Measurements from ENCODE around the gene ZNF385A. TPM values are rescaled to one million over a fixed set of nuclear protein-coding genes. Genes with fewer than 3 reads are reported as not detected.

Gene ZNF385A
- total RNA-seq, 1 donor from 2014 or later: 7.1 TPM

GRCh38 chr12:54394281-54394719 is 9.8 kb upstream of the ZNF385A start:
- Histone ChIP-seq H3K27me3 (ENCODE audit: low read depth) (no peaks in the 10 kb centered on the region), H3K4me1 (peaks cover 27% of the 10 kb centered on the region), H3K4me3 (no peak overlapping the region), H3K36me3 (peaks cover 52% of the 10 kb centered on the region), H3K9me3 (replicated peaks) (no peaks in the 10 kb centered on the region), H3K27ac (replicated peaks) (no peak overlapping the region)
- no peak for DNase-seq
- peak; percentile 81 for TF ChIP-seq CTCF (IDR thresholded peaks at IDR 0.05; ENCODE audit: borderline replicate concordance)
- intact Hi-C loops (cut with micrococcal nuclease): no loop called here

GRCh38 chr12:54393743-54394142 is 9.2 kb upstream of the ZNF385A start:
- Histone ChIP-seq H3K27me3 (ENCODE audit: low read depth) (no peaks in the 10 kb centered on the region), H3K27ac (replicated peaks) (no peak overlapping the region), H3K4me1 (peaks cover 23% of the 10 kb centered on the region), H3K36me3 (peaks cover 46% of the 10 kb centered on the region), H3K9me3 (replicated peaks) (no peaks in the 10 kb centered on the region), H3K4me3 (no peak overlapping the region)
- no peak for DNase-seq
- TF ChIP-seq CTCF (IDR thresholded peaks at IDR 0.05; ENCODE audit: borderline replicate concordance): no peak
- intact Hi-C loops (cut with micrococcal nuclease): no loop called here

- H3K36me3 ChIP-seq: peaks cover 41% of the 10 kb centered on the region
- DNase-seq: no peak
- H3K27ac ChIP-seq (replicated peaks): no peak overlapping the region
- no peaks in the 10 kb centered on the region for H3K9me3 ChIP-seq (replicated peaks)
- TF ChIP-seq CTCF (IDR thresholded peaks at IDR 0.05; ENCODE audit: borderline replicate concordance): no peak
- intact Hi-C loops (cut with micrococcal nuclease): no loop called here
- H3K4me1 ChIP-seq: peaks cover 23% of the 10 kb centered on the region
- no peak overlapping the region for H3K4me3 ChIP-seq
- no peaks in the 10 kb centered on the region for H3K27me3 ChIP-seq (ENCODE audit: low read depth)
Measured at GRCh38 chr12:54393207-54393609, 8.7 kb upstream of the ZNF385A start.

GRCh38 chr12:54392485-54393206 is 8.1 kb upstream of the ZNF385A start:
- H3K36me3 ChIP-seq: peaks cover 36% of the 10 kb centered on the region
- intact Hi-C loops (cut with micrococcal nuclease): no loop called here
- DNase-seq: no peak
- peaks cover 23% of the 10 kb centered on the region for H3K4me1 ChIP-seq
- H3K9me3 ChIP-seq (replicated peaks): no peaks in the 10 kb centered on the region
- H3K4me3 ChIP-seq: no peak overlapping the region
- no peak for TF ChIP-seq CTCF (IDR thresholded peaks at IDR 0.05; ENCODE audit: borderline replicate concordance)
- no peak overlapping the region for H3K27ac ChIP-seq (replicated peaks)
- no peaks in the 10 kb centered on the region for H3K27me3 ChIP-seq (ENCODE audit: low read depth)

- DNase-seq: peak; percentile 11
- no peak for TF ChIP-seq CTCF (IDR thresholded peaks at IDR 0.05; ENCODE audit: borderline replicate concordance)
- H3K9me3 ChIP-seq (replicated peaks): no peaks in the 10 kb centered on the region
- H3K4me3 ChIP-seq: peak overlapping the region; percentile 59
- intact Hi-C loops (cut with micrococcal nuclease): no loop called here
- H3K27me3 ChIP-seq (ENCODE audit: low read depth): no peaks in the 10 kb centered on the region
- no peak overlapping the region for H3K27ac ChIP-seq (replicated peaks)
- peaks cover 18% of the 10 kb centered on the region for H3K36me3 ChIP-seq
- H3K4me1 ChIP-seq: peaks cover 16% of the 10 kb centered on the region
Measured at GRCh38 chr12:54390668-54391551, 6.4 kb upstream of the ZNF385A start.

Data from left ventricle myocardium inferior (tissue), 1 donor.